Eye (tissue), 1 donor: ENCODE data around the gene POLR2B.
"Not testable (repeated sequence)": the region's sequence is repeated elsewhere in the genome, so short reads cannot be mapped to it uniquely, and the experiment has no call there.

ENCODE experiments used
- DNase-seq: peaks from one replicate; pipeline ENCODE4 v3.0.0-alpha.2; 2015

POLR2B gene

DNA sequence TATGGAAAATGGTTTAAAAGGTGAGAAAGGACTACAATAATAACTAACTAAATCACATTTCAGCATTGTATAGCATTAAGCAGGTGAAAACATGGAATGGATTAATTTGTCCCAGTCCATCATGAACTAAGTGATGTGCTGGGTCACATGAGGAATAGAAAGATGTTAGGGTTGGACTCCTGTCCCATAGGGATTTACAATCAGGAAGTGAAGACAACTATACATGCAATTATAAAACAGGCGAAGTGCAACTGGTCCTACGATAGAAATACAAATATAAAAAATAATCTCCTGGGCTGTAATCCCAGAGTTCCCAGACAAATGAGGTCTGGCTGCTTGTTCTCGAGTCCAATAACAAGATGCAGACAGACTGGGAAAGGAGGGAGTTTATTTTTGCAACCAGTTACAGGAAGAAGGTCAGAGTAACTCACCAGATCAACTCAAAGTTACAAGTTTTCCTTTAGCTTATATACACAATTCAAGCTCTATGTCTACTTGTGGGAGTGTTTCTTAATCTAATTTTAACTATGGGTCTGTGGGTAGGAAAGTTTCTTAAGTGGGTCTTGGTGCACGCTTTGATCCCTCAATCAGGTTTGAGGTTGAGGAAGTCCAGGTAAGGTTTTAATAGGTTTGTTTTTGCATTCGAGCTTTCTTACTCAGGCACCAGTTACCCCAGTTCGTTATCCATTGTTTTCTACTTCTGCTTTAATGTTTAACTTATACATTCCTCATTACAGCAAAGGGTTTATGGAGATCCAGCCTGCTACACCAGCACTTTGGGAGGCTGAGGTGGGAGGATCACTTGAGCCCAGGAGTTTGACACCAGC lies 81.4 kb downstream of the POLR2B start:
- no peak for DNase-seq

DNA sequence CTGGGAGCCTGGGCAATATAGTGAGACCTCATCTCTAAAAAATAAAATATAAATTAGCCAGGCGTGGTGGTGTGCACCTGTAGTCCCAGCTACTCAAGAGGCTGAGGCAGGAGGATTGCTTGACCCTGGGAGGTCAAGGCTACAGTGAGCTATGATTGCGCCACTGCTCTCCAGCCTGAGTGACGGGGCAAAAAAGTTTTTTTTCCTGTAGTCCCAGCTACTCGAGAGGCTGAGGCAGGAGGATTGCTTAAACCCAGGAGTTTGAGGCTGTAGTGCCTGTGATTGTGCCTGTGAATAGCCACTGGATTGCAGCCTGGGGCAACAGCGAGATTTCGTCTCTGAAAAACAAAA lies 82.0 kb downstream of the POLR2B start:
- DNase-seq, result not testable (repeated sequence)

DNA sequence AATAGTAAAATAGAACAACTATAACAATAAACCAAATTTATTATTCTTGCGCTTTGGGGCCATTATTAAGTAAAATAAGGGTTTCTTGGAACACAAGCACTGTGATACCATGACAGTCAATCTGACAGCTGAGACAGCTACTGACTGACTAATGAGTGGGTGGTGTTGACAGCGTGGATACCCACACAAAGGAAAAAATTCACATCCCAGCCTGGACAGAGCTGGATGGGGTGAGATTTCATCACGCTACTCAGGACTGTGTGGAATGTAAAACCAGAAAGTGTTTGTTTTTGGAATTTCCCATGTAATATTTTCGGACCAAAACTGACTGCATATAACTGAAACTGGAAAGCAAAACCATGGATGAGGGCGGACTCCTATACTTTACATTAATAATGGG lies 82.7 kb downstream of the POLR2B start:
- DNase-seq, result no peak

DNA sequence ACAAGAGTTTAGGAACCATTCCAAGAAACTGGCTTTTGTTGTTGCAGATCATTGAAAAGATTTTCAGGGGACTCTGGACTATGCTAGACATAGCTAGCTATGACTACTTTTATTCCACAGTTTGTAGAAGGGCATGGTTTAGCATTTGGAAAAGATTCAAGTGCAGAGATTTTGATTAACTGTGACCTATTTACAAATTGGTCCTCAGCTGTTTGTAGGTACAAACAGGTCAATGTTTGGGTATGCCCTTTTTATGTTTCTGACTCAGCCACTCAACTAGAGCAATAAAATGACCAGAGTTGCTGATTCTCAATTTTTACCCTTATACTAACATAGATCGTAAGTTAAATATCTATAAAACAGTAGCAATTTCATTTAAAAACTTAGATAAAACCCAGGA lies 84.8 kb downstream of the POLR2B start:
- DNase-seq, result no peak

DNA sequence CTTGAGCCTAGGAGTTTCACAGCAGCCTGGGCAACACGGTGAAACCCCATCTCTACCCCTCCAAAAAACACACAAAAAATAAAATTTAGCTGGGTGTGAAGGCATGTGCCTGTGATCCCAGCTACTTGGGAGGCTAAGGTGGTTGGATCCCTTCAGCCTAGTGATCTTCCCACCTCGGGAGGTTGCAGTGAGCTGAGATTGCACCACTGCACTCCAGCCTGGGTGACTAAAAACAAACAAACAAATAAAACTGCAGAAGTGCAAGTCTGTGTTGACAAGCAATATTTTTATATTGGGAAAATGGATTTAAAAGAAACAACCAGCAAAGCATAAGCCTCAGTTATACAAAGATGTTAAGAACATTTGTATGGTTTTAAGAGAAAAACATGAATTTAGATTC lies 85.4 kb downstream of the POLR2B start:
- no peak for DNase-seq

DNA sequence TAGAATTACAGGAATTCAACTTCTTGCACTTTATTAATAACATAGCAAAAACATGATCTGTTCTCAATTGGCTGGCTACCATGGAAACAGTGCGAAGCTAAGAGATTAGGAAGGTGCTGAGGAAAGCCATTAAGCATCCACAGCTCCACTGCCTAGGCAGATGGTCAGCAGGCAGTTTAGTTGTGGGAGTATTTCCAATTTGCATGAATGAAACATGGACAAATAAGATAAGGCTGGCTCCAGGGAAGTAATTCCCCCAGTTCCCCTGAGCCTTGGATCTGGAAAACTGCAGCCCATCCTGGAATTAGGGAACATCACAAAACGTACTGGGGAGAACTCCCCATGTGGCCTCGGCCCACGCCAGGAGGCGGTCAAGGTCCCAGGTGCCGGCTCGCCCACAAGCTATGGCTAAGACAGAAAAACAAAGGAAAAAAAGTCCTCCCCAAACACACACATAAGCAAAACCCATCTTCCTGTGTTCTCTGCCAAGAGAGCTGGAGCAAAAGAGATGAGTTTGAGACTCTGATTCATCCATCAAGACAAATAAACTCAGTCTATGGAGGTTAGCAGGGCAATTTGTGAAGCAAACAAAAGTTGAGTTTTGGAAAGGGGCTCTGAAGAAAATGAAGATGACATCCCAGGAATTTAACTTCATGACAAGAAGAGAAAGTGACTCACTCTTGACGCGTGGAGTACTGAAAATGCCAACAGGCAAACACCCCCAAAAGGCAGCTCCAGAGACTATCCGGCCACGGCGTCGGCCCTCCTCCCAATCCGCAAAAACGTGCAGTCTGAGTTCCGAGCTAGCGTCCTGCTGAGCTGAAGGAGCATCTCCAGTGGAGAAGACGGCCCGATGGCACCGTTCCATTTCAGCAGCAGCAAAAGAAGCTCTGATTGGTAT lies 86.4 kb downstream of the POLR2B start:
- DNase-seq, result no peak

DNA sequence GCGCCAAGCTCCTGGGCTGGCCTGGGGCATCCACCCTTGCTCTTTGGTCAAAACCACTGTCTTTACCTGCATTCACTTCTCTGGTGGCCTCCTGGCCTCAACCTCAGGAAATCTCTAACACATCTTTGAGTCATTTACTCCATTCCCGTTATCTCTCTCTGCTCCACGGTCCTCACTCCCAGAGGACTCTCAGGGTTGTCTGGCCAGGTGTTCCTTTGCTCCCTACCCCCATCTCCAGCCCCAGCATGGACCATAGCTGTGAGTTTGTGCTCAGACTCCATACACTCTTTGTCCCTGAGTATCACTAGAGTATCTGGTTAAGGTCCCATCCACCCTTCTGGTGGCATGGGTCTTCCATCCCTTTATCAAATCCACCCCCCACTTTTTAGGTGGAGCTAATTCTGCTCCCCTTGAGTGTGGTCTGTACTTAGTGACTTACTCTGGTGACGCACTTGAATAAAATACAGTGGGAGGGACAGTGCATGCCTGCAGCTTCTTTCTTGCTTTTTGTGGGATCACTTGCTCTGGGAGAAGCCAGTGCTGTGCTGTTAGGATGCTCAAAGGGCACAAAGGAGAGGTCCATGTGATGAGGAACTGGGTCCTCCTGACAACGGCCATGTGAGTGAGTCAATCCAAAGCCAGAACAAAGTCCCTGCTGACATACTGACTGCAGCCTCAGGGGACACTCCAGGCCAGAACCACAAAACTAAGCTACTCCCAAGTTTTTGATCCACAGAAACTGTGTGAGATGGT lies 87.2 kb downstream of the POLR2B start:
- DNase-seq, result no peak

DNA sequence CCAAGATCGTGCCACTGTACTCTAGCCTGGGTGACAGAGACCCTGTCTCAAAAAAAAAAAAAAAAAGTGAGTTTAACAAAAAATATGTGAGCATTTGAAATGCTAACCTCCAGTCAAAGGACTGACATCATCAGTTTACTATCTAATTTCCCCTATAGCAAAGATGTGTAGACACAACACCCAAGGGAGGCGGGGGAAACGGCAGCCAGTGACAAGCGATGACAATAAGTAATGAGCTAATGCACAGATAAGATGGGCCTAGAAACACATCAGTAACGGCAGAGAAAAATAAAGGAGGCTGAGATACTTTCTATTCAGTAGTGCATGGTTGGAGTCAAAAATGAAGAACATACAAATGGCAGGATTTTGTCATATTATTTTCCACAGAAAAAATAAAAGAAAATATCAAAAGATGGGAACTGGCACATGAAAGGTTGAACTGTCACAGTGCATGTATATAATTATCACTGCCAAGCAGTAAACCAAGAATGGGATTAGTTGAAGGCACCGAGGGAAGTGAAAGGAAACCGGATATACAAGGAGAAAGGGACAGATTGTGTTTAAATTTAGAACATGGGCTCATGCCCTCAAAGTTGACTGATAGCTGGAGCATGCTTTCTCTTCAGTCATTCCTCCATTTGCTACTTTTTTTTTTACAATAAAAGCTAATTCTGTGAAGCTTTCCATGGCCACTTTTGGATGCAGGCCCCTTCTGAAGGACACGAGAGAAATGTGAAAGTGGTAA lies 89.7 kb downstream of the POLR2B start:
- DNase-seq, result no peak

DNA sequence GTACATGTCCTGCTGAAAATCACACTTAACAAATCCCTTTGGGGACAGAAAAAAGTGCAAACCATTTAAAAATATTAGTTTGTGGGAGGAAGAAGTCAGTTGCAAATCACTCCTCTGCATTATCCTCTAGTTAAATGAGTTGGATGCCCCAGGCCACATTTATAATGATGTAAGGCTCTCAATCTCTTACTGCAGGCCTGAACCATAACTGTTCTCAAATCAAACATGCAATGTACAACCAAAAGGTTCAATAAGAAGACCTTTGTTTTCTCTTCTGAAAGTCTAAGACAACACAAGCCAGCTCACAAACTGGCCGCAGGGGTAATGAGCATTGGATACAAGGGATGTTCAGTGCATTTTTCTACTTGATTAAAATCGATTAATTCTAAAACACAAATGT lies 91.8 kb downstream of the POLR2B start:
- DNase-seq, result no peak

DNA sequence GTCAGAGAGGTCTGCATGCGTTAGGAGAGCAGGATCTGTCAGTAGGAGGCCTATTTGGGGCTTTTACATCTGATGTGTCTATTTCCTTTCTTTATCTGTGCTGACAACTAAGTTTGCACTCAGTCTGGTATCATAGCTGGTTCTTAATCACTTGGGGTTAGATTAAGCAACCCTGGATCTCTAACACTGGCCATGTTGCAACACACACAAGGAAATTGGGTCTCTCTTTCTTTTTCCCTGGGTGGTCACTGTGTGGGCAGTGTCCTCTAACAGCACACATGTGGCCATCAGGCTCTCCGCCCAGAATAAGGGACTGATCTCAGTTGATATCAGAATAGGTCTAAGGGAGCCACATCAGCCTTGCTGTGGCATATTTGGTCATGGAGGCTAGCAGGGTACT lies 92.6 kb downstream of the POLR2B start:
- DNase-seq, result no peak

DNA sequence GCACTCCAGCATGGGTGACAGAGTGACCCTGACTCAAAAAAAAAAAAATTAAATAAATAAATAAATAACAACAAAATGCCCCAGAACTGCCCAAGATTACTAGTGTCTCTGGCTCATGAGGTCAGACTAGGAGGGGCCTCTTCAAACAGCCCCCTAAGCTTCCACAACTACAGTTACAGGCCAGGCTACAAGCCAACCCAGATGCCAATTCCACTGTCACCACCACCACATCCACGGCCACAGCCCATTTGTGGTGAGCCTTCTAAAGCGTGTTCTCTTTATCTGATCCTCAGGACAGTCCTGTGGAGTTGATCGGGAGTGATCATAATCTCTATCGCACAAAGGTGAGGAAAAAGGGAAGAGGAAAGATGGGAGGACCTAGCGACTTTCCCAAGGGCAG lies 94.9 kb downstream of the POLR2B start:
- no peak for DNase-seq

DNA sequence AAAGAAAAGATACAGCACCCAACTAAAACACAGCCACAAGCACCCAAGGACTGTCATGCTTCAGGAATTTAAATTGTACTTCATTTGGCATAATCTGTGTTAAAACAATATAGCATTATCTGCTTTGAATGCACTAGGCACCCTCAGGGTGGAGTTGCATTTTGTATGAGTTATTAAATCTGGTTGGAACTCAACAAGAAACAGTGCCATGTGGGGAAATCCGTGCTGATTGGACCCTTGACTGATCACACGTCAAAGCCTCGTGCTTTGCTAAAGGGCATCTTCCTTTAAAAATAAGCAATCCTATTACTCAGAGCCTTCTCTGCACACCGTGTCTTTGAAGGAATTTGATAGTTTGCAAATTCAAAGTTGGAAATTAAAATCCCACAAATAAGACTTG lies 96.0 kb downstream of the POLR2B start:
- DNase-seq, result peak; percentile 49

DNA sequence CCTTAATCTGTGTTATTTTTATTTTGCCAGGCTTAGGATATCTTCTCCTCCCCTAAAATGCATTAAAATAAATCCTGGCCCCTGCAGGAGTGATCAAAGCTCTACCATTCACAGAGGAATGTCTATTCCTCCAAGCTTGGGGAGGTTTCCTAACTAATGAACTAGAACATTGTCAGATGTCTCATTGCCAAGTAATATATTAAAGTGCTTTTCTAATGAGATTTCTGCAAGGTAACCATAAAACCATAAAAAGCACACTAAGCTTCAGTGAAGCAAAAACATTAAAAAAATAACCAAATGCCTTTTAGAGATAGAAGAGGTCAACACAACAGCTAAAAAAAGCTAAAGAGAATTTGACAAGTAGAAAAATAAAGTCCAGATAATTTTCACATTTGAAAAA lies 96.7 kb downstream of the POLR2B start:
- DNase-seq, result no peak

DNA sequence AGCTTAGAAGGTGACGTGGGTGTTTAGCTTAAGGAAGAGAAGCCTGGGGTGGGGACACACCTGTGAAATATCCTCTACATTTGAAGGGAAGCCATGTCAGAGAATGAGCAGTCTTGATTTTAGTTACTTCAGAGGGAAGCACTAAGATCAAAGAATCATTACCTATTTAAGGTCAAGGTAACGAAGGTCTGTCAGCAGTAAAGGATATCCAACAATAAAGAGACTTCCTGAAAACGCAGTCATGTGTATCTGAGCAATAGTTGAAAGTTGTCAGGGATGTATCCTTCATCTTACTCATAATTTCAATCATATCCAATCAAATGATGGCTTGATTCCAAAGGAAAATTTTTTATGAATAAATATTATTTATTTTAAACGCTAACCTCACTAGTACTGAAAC lies 98.0 kb downstream of the POLR2B start:
- no peak for DNase-seq

DNA sequence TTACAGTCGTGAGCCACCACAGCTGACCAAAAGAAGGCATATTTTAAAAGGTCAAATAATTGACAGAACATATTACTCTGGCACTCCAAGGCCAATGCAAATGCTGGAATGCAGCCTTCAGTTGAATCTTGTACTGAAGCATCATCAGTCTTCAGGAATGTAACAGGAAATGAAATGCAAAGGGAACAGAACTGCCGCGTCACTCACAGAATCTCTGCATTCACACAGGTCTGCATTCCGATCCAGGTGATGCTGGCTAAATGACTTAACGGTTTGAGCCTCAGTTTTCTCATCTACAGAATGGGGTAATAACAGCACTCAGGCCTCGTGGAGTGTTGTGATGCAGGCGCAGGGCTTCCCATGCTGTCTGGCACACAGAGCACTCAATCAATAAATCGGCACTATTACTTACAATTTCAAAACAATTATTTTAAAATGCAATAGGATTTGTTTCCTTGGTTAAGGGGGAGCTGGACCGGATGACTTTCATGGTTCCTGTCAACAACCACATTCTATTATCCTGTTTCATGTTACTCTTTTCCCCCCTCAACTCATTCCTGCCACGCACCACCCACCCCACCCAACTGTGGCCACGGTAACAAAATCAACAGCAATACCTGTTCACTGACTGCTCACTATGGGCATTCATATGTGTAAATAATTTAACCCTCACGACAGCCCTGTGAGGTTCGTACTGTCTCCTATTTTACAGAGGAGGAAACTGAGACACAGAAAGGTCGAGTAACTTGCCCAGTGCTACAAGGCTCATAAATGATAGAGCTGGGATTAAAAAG lies 99.1 kb downstream of the POLR2B start:
- DNase-seq, result no peak

DNA sequence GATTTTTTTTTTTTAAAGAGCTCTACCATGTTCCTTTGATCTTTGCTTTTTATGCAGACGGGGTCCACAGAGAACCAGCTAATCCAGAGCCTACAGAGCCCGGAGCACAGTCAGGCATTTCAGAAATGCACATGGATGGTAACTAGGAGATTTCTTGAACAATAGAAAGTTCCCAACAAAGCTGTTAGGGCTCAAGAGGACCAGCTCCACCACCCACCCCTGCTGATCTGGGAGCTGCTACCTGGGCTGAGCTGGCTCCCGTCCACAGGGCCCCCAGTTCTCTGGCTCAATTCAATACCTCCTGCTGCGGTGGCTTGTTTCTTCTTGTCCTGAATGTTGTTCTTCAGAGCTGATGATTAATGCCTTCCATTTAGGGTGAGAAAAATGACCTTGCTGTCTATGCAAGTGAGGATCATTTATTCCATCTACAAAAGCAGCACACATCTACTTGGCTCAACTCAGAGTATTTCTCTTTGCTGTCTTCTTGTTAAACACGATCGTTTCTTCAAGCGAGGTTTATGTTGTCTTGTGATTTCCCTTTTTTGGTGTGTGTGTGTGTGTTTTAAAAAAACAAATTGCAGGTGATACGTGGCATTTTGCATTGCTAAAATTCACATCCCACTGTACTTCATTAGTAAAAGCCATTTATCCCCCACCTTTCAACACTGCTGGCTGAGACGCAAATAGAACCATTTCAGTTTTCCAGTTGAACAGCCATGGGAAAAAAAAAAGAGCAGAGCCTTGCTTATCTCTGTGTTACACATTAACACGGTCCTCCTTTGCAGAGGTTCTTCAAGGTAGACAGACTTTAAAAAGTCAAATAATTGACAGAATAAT lies 100.2 kb downstream of the POLR2B start:
- peak; percentile 71 for DNase-seq
